HEK293T (cell line): ENCODE results near the gene RCN2.

Experiments used
- CTCF ChIA-PET: fragments of 350-600 bp; formaldehyde crosslinking; extraction: SDS; loops from one replicate; lab custom pipeline; 2021; ENCODE audit warnings: antibody characterized with exemption, inconsistent platforms; lab: Yijun Ruan, JAX
- POLR2A ChIA-PET: fragments of 350-600 bp; formaldehyde crosslinking; extraction: SDS; loops from one replicate; lab custom pipeline; 2020; ENCODE audit warnings: antibody characterized with exemption, inconsistent platforms; lab: Yijun Ruan, JAX
- DNase-seq: peaks from one replicate; pipeline ENCODE4 v3.0.0; 2012; ENCODE audit warnings: mixed read lengths; ENCODE audit errors: extremely low spot score
- ARNT ChIP-seq: fragments of 450-650 bp; IDR thresholded peaks from 2 replicates; pipeline ENCODE4 v1.6.1; 2017; ENCODE audit warnings: mild to moderate bottlenecking
- BHLHE40 ChIP-seq: fragments of 450-650 bp; IDR thresholded peaks from 2 replicates; pipeline ENCODE4 v1.6.1; 2016; ENCODE audit warnings: mild to moderate bottlenecking, moderate library complexity, borderline replicate concordance
- CTBP1 ChIP-seq: fragments of 450-650 bp; IDR thresholded peaks from 2 replicates; pipeline ENCODE4 v1.6.1; 2016; ENCODE audit warnings: borderline replicate concordance
- ELF4 ChIP-seq: fragments of 450-650 bp; IDR thresholded peaks from 2 replicates; pipeline ENCODE4 v1.6.1; 2017; ENCODE audit warnings: antibody characterized with exemption
- FOXA1 ChIP-seq: fragments of 450-650 bp; IDR thresholded peaks from 2 replicates; pipeline ENCODE4 v1.6.1; 2016; ENCODE audit warnings: mild to moderate bottlenecking
- FOXK2 ChIP-seq: fragments of 450-650 bp; IDR thresholded peaks from 2 replicates; pipeline ENCODE4 v1.6.1; 2016; ENCODE audit warnings: mild to moderate bottlenecking
- FOXM1 ChIP-seq: fragments of 450-650 bp; IDR thresholded peaks from 2 replicates; pipeline ENCODE4 v1.6.1; 2017; ENCODE audit warnings: mild to moderate bottlenecking, borderline replicate concordance
- HDGF ChIP-seq: fragments of 450-650 bp; IDR thresholded peaks from 2 replicates; pipeline ENCODE4 v1.6.1; 2017; ENCODE audit warnings: antibody characterized with exemption, borderline replicate concordance
- L3MBTL2 ChIP-seq: fragments of 450-650 bp; conservative IDR thresholded peaks from 2 replicates; pipeline ENCODE4 v1.6.1; 2016; ENCODE audit warnings: mild to moderate bottlenecking
- LEF1 ChIP-seq: fragments of 450-650 bp; IDR thresholded peaks from 2 replicates; pipeline ENCODE4 v1.6.1; 2017; ENCODE audit warnings: mild to moderate bottlenecking, borderline replicate concordance
- NFRKB ChIP-seq: fragments of 450-650 bp; IDR thresholded peaks from 2 replicates; pipeline ENCODE4 v1.6.1; 2016; ENCODE audit warnings: mild to moderate bottlenecking, moderate library complexity
- PKNOX1 ChIP-seq: fragments of 450-650 bp; IDR thresholded peaks from 2 replicates; pipeline ENCODE4 v1.6.1; 2016
- SP1 ChIP-seq: fragments of 450-650 bp; IDR thresholded peaks from 2 replicates; pipeline ENCODE4 v1.6.1; 2017
- SUZ12 ChIP-seq: fragments of 450-650 bp; IDR thresholded peaks from 2 replicates; pipeline ENCODE4 v1.6.1; 2016; ENCODE audit warnings: mild to moderate bottlenecking
- TARDBP ChIP-seq: fragments of 450-650 bp; IDR thresholded peaks from 2 replicates; pipeline ENCODE4 v1.6.1; 2016
- ZNF384 ChIP-seq: fragments of 450-650 bp; IDR thresholded peaks from 2 replicates; pipeline ENCODE4 v1.6.1; 2016

The RCN2 gene

GRCh38 chr15:77001351-77001750 lies 69.8 kb downstream of the RCN2 start:
- ChIA-PET CTCF (interaction anchor here (1.7 kb wide), 1 partner anchor 28 kb away, joined by 7 read pairs; no protein-coding TSS in a partner anchor), POLR2A (no interaction called here)
- DNase-seq, result no peak
- no peak for TF ChIP-seq PKNOX1
- no peak for TF ChIP-seq CTBP1
- no peak for TF ChIP-seq TARDBP
- TF ChIP-seq FOXA1, result no peak
- TF ChIP-seq ZNF384, result no peak
- TF ChIP-seq LEF1, result no peak
- TF ChIP-seq NFRKB, result no peak
- no peak for TF ChIP-seq HDGF
- no peak for TF ChIP-seq ARNT
- no peak for TF ChIP-seq BHLHE40
- no peak for TF ChIP-seq FOXM1
- TF ChIP-seq L3MBTL2, result no peak
- no peak for TF ChIP-seq SUZ12
- TF ChIP-seq SP1, result no peak
- TF ChIP-seq ELF4, result no peak
- no peak for TF ChIP-seq FOXK2

GRCh38 chr15:77001966-77002365 lies 70.4 kb downstream of the RCN2 start:
- DNase-seq, result no peak
- TF ChIP-seq FOXM1 (no peak), HDGF (no peak), ELF4 (no peak), SUZ12 (no peak), L3MBTL2 (no peak), BHLHE40 (no peak), LEF1 (no peak), SP1 (no peak), FOXK2 (no peak), CTBP1 (no peak), PKNOX1 (no peak), FOXA1 (no peak)
- ChIA-PET POLR2A (no interaction called here), CTCF (no interaction called here)

- TF ChIP-seq PKNOX1, result no peak
- no peak for TF ChIP-seq SUZ12
- TF ChIP-seq CTBP1, result no peak
- no peak for TF ChIP-seq FOXM1
- ChIA-PET CTCF (no interaction called here), POLR2A (no interaction called here)
- DNase-seq, result no peak
These were observed 70.9 kb downstream of the RCN2 start for GRCh38 chr15:77002436-77002835.

- ChIA-PET POLR2A (no interaction called here), CTCF (no interaction called here)
- DNase-seq, result no peak
- TF ChIP-seq TARDBP, result no peak
- no peak for TF ChIP-seq FOXA1
- TF ChIP-seq FOXK2, result no peak
- TF ChIP-seq CTBP1, result no peak
- TF ChIP-seq SP1, result no peak
- TF ChIP-seq ZNF384, result no peak
- no peak for TF ChIP-seq ELF4
- no peak for TF ChIP-seq ARNT
- TF ChIP-seq LEF1, result no peak
- no peak for TF ChIP-seq PKNOX1
- TF ChIP-seq SUZ12, result no peak
- no peak for TF ChIP-seq BHLHE40
- no peak for TF ChIP-seq FOXM1
- no peak for TF ChIP-seq HDGF
- TF ChIP-seq NFRKB, result no peak
These were observed 71.7 kb downstream of the RCN2 start for GRCh38 chr15:77002954-77003912.
